ENCODE measurements around the gene SNW1. TPM values are rescaled to one million over a fixed set of nuclear protein-coding genes. Genes with fewer than 3 reads are reported as not detected.
"Not testable (repeated sequence)": the region's sequence is repeated elsewhere in the genome, so short reads cannot be mapped to it uniquely, and the experiment has no call there.

SNW1 gene
- total and polyA plus RNA-seq, 12 donors = 24.2 to 85.0 (median 51.9) TPM

- intact Hi-C loops (cut with DNase I) = no loop called here
- no peaks in the 10 kb centered on the region for H3K9me3 ChIP-seq (replicated peaks in 1 of 3)
Observed at GRCh38 chr14:77799863-77800730, 39.1 kb upstream of the SNW1 start, which contains the start of gene ADCK1. Gene ADCK1 (plus strand): TSS chr14:77800109. CDS start chr14:77818979, 18,870 bp downstream.

GRCh38 chr14:77799456-77799855, 38.5 kb upstream of the SNW1 start:
- intact Hi-C loops (cut with DNase I); H3K36me3 ChIP-seq (replicated peaks in 1 of 2); H3K9me3 ChIP-seq (replicated peaks in 1 of 3); H3K27me3 ChIP-seq: not testable (repeated sequence)
- peak overlapping the region in 3 of 5 donors; percentile 85 to 93 (median 87) for H3K27ac ChIP-seq
- DNase-seq = peak in 2 of 7 donors; percentile 31 to 56
- H3K4me3 ChIP-seq = peak overlapping the region in 2 of 4 donors; percentile 64
- H3K4me1 ChIP-seq (replicated peaks in 1 of 2) = peaks cover 0 to 12% of the 10 kb centered on the region in 2 donors
- WGBS, 4 donors = 70 to 75% (median 72%) methylated on average over 13 of the region's 13 CpGs

More at GRCh38 chr14:77799863-77800730, 39.1 kb upstream of the SNW1 start, which contains the start of gene ADCK1:
- Histone ChIP-seq H3K36me3 (replicated peaks in 1 of 2) (no peaks in the 10 kb centered on the region), H3K4me3 (peak within 1 kb of the TSS in 3 of 4 donors; percentile 64 to 77 (median 64)), H3K27ac (peak within 1 kb of the TSS; percentile 85 to 96 (median 92)), H3K27me3 (no peaks in the 10 kb centered on the region), H3K4me1 (replicated peaks in 1 of 2) (peaks cover 0 to 12% of the 10 kb centered on the region in 2 donors)
- TF ChIP-seq CTCF (IDR thresholded peaks at IDR 0.05) (peak; percentile 16 to 67 (median 52)), POLR2A (IDR thresholded peaks at IDR 0.05) (peak; percentile 56 to 81)
- WGBS, 4 donors = 0 to 1% (median 0%) methylated on average over 6 to 66 of the region's 66 CpGs
- DNase-seq = peak; percentile 94 to 98 (median 97)

GRCh38 chr14:77794357-77794756, 33.4 kb upstream of the SNW1 start:
- Histone ChIP-seq H3K27me3 (no peaks in the 10 kb centered on the region), H3K4me1 (replicated peaks in 1 of 2) (peaks cover 0 to 6% of the 10 kb centered on the region in 2 donors), H3K4me3 (no peak overlapping the region), H3K9me3 (replicated peaks in 1 of 3) (no peaks in the 10 kb centered on the region), H3K27ac (no peak overlapping the region), H3K36me3 (replicated peaks in 1 of 2) (no peaks in the 10 kb centered on the region)
- WGBS, 4 donors = 72 to 89% (median 81%) methylated on average over 4 of the region's 4 CpGs
- no peak for DNase-seq
- TF ChIP-seq POLR2A (IDR thresholded peaks at IDR 0.05) (no peak), CTCF (IDR thresholded peaks at IDR 0.05) (no peak)
- intact Hi-C loops (cut with DNase I) = no loop called here

GRCh38 chr14:77793255-77793654, 32.3 kb upstream of the SNW1 start:
- intact Hi-C loops (cut with DNase I); H3K4me3 ChIP-seq; H3K27me3 ChIP-seq; H3K9me3 ChIP-seq (replicated peaks in 1 of 3); DNase-seq; H3K27ac ChIP-seq; H3K36me3 ChIP-seq (replicated peaks in 1 of 2); H3K4me1 ChIP-seq (replicated peaks in 1 of 2): not testable (repeated sequence)
- WGBS, 4 donors = 86 to 97% (median 87%) methylated on average over 3 of the region's 3 CpGs

- peaks cover 0 to 3% of the 10 kb centered on the region in 2 donors for H3K4me1 ChIP-seq (replicated peaks in 1 of 2)
- 27 to 56% (median 40%) methylated on average over 1 of the region's 1 CpG for WGBS, 4 donors
- no peaks in the 10 kb centered on the region for H3K36me3 ChIP-seq (replicated peaks in 1 of 2)
- no peak overlapping the region for H3K4me3 ChIP-seq
- intact Hi-C loops (cut with DNase I) = no loop called here
- no peak for TF ChIP-seq POLR2A (IDR thresholded peaks at IDR 0.05)
- TF ChIP-seq CTCF (IDR thresholded peaks at IDR 0.05) = no peak
- no peak for DNase-seq
- no peak overlapping the region for H3K27ac ChIP-seq
- no peaks in the 10 kb centered on the region for H3K9me3 ChIP-seq (replicated peaks in 1 of 3)
- H3K27me3 ChIP-seq = no peaks in the 10 kb centered on the region
Observed at GRCh38 chr14:77791225-77791600, 30.3 kb upstream of the SNW1 start.
